Hypothalamus (tissue), 51 donors: ENCODE results near the gene GREB1.
A peak's percentile ranks its signal among the peaks of the same experiment; 100 is the strongest.

ENCODE experiments used
- DNase-seq, 51 donors: peaks; one replicate each; lab custom pipeline; 2025; lab: John Stamatoyannopoulos, UW

Gene GREB1

DNA sequence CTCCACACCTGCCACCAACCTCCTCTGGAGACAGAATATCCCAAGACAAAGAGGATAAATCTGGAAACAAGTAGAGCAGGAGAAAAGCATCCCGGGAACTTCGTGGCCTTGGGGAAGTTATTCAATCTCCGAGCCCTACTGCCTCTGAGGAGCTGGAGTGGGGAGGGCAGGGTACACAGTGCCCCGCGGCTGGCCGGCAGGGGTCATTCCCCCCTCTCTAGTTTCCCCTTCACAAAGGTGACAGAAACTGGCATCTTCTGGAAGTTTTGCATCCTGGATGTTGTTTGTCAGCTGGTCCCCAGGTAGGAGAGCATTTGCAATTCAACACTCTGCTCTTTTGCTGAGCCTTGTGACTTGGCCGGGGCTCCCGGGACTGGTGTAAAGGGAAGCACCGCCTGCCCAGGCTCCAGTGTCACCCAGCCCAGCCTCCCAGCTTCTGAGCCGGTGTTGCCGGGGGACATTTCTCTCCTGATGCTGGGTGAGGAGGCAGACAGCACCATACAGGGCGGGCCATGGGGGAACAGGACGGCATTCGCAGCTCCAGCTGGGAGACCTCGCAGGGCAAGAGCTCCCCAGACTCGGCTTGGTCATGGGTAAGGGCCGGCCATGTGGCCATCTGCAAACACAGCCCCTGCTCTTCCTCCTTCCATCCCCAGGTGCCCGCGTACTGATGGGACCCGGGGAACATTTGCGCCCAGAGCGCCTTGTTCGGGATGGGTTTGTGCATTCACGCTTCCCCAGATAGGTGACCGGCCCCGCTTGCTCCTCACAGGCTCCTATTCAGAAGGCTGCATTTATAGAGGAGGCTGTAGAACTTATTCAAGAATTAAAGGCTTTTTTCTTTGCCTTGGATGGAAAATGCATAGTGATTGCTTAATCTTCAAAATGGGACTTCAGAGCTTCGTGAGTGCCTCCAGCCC lies 143.6 kb downstream of the GREB1 start:
- peak in 27 of 51 donors; percentile 19 to 78 (median 49) for DNase-seq

DNA sequence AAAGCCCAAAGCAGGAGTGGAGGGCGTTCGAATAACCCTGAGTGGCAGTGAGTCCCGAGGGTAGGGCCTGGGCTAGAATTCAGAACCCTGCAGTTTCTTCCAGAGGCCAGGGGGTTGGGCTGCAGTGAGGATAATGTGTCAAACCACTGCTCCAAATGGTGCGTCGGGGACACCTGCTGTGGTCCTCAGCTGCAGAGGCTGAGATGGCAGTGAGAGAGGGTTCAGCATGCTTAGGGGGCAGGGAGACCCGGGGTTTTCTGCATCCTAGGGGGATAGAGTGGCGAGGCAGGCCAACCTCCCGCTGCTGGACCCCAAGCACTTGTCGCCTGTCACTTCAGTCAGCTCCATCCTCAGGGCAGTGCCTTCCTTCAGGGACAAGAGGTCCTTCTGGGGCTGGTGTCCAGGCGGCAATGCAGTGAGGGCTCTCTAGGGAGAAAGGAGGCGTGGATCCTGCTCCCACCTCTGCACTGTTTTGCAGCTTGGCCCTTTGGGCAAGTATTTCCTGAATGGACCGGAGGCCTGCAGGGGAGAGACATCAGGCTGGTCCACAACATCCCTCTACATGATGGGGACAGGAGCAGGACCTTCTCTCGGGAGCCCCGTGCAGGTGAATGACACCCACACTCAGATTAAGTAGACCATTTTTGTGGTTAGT lies 144.6 kb downstream of the GREB1 start:
- DNase-seq = no peak

DNA sequence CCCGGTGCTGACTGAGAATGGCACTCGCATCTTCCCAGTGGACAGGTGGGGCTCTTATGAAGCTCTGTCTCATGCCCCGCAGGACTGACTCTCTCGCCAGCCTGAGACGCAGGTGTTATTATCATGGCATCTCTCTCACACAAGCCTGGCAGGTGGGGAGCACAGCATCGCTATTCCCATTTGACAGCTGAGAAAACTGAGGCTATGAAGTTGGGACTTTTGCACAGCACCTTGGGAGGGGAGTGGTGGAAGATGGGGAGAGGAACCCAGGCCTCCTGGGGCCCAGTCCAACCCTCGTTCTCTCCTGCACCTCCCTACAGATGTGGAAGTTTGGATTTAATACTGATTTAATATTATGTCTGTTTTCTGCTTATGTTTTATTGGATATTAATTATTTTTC lies 145.2 kb downstream of the GREB1 start:
- DNase-seq = no peak

DNA sequence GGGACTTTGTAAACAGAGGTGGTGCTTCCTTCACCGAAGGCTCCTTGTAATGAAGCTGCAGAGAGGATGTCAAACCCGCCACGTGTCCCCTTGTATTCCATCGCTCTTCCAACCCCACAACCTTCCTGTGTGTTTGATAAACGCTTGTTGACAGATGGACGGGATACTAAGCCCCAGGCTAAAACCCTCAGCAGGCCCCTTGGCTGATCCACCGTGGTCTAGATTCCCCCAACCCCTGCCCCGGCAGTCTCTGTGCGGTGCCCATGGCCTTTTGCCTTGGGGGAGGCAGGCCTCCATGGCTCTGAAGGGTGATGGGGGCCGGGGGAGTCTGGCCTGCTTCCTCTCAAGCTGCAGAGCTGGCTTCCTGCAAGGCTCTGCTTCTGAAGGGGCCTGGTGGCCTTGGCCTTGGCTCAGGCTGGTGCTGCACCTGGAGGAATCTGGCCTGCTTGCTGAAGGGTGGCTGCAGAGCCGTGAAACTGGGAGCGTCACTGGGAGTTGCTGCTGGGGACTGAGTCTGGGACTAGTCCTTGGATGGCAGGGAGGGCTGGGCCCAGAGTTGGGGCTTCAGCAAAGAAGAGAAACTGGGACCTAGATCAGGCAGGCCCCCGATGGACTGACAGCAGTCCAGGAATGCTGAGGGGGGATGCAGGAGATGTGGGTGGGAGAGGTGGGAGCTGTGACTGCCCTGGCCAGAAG lies 145.8 kb downstream of the GREB1 start:
- peak in 5 of 51 donors; percentile 12 to 54 (median 35) for DNase-seq

DNA sequence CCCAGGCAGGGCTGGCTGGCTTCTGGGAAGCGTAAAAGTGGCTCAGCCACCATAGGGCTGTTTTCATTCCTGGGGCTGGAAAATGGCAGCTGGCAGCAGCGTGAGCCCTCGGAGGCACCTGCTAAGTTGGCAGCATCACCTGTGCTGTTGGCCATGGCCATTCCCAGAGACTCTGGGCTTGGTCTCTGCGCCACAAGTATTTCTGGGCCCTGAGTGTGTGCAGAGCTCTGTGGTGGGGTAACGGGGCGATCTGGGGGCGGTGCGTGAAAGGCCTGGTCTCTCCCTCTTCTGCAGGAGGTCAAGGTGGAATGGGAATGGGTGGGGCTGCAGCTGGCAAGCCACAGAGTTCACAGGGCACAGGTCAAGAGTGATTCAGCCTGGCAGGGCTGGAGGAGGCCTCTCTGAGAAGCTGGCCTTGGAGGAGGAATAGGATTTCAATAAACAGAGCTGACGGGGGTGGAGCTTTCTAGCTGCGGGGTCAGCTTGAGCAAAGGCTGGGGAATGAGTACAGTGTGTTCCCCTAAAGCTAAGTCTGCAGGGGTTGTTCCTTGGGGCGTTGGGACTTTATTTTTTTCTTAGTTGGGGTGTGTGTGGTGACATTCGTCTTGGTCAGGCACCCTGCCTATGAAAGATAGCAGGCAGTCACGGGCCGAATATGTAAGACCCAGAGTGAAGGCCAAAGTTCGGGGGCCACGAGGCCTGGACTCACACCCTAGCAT lies 146.5 kb downstream of the GREB1 start:
- peak in 2 of 51 donors; percentile 25 to 54 for DNase-seq

DNA sequence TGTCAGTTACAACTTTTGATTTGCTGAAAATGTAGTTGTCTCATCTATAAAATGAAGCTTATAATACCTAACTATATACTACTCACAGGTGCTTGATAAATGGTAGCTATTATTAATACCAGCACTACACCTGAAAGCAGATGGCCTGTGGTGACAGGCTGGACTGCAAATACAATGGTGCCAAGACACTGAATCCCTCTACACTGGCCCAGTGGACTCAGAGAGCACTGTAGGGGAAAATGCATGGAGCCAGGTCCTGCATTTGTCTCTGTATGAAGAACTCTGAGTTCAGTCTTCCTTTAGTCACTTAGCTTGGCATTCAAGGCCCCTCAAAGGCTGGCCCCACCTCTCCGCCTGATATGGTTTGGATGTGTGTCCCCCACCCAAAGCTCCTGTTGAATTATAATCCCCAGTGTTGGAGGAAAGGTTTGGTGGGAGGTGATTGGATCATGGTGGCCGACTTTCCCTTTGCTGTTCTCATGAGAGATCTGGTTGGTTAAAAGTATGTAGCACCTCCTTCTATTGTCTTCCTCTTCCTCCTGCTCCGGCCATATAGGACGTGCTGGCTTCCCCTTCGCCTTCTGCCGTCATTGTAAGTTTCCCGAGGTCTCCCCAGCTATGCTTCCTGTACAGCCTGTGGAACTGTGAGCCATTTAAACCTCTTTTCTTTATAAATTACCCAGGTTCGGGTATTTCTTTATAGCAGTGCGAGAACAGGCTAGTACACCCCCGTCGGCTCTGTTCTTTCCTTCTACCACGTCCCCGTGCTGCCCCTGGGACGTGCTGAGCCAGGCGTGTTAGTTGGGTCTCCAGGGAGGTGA lies 147.3 kb downstream of the GREB1 start:
- DNase-seq = no peak

DNA sequence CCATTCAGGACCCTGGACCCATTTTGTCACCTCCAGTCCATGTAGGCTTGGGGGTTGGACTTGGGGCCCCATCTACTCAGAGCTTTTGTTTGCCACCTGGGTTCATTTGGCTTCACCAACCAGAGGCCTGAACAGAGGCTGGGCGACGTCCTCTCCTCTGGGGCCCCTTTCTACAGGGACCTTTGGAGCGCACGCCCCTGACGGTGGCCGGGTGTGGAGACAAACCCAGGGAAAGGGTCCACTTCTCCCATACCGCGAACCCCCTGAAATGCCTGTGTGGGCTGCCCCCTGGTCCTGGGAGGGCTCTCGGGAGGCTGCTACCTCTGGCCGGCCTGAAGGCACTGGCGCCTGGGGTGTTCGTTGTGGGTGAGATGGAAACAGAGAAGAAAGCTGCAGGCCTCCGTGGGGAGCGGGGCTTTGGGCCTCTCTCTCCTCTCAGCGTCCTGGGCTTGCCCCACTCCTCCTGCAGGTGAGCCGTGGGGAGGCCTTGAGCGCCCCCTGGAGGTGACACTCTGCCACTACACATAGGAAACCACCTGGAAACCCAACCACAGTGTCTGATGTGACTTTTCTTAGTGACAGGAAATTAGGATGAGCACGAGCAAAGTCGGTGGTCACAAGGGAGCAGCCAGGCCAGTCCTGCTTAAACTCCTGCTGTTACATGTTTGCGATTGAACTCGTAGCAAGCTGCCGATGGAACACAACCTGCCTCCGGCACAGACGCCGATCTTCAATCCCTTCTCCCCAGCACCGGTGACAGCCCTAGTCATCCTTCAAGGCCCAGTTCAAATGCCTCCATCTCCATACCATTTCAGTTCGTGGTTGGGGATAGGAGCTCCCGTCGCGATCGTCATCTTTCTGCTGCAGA lies 148.1 kb downstream of the GREB1 start:
- peak in 21 of 51 donors; percentile 6 to 58 (median 40) for DNase-seq

DNA sequence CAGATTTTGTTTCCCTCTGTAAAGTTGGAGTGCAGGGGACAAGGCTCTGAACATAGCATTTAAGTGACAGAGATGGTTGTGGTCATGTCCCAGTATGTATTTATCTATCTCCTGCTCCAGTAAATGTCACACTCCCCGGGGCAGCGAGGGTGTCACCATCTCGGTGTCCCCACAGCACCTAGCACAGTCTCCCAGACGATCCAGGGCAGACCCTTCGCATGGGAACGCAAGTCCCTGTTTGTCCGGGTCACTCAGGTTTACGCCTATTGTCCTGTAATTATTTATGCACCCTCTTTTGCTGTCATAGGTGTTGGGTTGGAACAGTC lies 148.7 kb downstream of the GREB1 start:
- no peak for DNase-seq

DNA sequence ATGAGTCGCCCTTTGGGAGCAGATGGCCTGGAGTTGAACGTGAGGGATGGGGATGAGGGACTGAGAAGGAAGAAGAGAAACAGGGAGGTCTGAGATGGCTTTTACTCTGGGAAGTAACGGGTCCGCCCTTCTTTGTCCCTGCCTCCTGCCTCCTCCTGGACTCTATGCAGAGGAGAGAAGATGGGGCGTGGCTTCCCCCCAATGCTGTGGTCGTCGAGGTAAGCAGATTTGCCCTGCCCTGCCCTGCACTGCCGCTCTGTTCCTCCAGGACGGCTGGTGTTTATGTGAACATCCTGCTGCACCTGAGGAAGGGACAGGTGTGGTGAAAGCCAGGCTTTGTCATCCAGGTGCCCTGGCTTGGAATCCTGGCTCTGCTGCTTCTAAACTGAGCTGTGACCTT lies 149.6 kb downstream of the GREB1 start:
- no peak for DNase-seq

DNA sequence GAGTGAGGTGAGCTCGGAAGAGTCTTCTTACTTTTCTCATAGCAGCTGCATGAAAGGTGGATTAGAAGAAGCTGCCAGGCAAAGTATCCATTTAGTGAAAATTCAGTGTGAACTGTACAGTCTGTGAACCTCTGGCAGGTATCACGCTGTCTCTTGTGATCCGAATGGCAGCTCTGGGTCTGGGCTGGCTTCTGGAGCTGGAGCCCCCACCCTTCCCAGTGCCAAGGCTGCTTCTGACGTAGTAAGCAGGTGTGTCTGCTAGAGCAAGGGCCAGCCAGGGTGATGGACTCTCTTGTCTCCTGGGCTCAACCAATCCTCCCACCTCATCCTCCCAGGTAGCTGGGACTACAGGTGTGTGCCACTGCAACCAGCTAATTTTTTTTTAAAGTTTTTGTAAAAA lies 150.1 kb downstream of the GREB1 start:
- no peak for DNase-seq

DNA sequence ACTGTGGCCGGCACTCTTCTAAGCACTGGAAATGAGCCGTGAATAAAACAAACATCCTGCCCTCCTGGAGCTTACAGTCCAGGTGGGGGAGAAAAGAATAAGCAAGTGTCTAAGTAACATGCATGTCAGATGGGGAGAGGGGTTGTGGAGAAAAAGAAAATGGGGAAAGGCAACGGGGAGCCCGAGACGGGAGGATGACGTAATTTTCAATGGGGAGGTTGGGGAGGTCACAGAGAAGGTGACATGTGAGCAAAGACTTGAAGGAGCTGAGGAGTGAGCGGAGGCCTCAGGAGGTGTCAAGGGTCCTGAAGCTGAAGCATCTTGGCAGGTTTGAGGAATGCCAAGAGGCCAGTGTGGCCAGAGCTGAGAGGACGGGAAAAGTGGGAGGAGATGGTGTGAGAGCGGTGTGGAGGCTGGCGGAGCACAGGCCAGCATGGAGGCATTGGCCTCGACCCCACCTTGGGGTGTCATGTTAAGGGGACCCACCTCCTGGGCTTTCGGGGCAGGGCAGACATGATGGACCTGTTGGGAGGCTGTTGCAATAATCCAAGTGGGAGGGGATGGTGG lies 151.1 kb downstream of the GREB1 start:
- no peak for DNase-seq

DNA sequence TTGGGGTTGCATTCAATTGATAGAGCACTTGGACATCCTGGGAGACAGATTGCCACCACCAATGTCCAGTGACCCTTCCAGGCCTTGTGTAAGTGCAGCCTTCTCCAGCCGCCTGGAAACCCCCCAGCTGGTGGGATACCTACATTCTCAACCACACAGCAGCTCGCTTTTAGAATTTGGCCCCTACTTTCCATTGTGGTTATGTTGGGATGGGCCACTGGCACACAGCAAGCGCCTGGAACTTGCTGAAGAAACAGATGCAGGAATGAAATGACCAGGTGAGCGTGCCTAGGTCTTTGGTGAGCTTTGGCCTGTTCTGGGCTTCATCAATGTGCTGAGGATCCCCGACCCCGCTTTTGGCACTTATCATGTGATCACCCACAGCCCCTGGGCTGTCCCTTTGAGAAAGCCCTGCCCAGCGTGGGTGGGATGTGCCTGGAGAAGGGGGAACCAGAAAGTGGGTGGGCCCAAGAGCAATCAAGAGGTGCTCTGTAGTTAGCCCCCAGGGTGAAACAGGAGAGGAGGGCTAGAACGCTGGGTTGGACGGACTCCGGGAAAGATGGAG lies 152.1 kb downstream of the GREB1 start:
- no peak for DNase-seq

DNA sequence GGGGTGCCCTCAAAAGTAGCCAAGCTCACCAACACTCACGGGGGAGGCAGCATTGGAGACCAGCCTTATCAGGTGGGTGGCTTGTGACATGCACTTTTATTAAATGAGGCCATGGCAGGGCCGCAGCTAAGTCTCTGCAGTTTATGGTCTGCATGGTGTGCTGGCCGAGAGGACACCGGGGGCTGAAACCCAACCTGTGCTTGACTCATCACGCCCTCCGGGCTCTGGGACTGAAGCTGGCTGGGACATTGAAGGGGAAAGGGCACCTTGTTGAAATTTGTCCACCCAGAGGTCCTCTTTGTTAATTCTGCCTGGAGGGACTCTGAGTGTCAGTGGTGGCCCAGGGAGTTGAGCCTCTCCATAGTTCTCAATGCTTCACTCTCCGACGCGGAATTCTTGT lies 153.9 kb downstream of the GREB1 start:
- DNase-seq = no peak

DNA sequence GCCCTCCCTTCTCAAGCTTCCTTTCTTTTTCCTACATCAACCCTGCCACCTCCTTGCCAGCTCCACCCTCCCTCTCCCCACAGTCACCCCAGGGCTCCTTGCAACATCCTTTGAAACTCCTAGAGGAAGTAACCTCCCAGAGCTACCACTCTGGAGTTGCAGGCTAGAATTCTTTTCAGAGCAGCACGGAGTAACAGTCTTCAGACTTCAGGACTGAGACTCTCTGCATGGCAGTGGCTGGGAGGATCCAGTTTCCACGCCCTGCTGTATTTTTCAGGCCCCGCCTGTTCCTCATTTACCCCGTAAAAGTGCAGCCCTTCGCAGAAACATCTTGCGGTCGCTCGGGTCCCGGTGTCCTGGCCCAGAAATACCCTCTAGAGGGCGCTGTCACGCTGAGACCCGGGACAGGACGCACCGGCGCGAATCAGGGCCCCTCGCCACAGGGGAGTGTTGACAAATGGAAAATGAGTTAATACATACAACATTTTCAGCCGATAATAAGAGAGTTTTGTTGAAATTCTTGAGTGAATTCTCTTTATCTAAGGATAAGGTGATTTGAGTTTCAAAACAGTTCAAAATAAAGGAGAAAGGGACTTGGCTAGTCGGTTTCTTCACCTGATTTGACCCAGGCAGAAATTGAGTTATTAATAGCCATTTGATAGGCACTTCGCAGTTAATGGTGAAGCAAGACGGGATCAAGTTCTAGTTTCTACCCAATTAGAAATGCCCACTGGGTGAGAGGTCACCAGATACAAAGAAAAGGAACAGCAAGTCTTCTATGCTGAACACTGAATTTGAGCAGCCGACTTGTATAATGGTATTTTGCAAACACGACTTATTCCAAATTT lies 154.6 kb downstream of the GREB1 start:
- peak in 35 of 51 donors; percentile 18 to 80 (median 55) for DNase-seq

DNA sequence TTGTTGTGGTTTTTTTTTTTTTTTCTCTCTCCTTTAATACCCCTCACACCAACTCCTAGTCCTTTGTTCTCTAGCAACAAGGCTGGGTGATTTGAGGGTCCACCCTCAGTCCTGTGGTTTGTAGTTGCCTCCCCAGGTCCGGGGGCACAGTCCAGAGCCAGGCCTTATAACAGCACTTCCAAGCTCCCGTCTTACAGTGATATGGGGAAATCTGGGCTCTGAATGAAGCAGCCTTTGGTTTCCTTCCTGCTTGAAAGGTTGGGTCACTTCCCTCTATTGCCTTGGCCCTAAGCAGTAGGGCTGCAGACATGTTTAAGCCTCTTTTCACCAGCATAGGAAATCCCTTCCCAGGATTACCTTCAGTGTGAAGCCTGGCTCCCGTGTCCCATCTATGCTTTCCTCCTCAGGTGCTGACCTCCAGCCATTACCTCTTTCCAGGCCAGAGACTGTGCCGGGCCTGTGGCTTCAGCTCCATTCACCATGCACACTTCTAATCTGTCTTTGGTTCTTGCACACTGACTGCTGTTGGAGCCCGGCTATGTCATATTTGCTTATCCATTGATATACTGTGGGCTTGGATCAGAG lies 157.3 kb downstream of the GREB1 start:
- no peak for DNase-seq
